ENCODE measurements around the gene CPVL.

The CPVL gene

GRCh38 chr7:28986765-28987110, 159.6 kb downstream of the CPVL start:
- DNase-seq (ENCODE audit: low read depth), result no peak
- H3K4me3 ChIP-seq (ENCODE audit: low read depth, low read length), result no peak overlapping the region
- in situ Hi-C loops (cut with HindIII; ENCODE audit: low sequenced_read_pairs), result no loop called here
- TF ChIP-seq, protein P1, sequence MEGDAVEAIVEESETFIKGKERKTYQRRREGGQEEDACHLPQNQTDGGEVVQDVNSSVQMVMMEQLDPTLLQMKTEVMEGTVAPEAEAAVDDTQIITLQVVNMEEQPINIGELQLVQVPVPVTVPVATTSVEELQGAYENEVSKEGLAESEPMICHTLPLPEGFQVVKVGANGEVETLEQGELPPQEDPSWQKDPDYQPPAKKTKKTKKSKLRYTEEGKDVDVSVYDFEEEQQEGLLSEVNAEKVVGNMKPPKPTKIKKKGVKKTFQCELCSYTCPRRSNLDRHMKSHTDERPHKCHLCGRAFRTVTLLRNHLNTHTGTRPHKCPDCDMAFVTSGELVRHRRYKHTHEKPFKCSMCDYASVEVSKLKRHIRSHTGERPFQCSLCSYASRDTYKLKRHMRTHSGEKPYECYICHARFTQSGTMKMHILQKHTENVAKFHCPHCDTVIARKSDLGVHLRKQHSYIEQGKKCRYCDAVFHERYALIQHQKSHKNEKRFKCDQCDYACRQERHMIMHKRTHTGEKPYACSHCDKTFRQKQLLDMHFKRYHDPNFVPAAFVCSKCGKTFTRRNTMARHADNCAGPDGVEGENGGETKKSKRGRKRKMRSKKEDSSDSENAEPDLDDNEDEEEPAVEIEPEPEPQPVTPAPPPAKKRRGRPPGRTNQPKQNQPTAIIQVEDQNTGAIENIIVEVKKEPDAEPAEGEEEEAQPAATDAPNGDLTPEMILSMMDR (IDR thresholded peaks at IDR 0.05; ENCODE audit: low read depth, low read length, missing control alignments), result no peak

GRCh38 chr7:28986028-28986764, 160.1 kb downstream of the CPVL start:
- TF ChIP-seq, protein P1 (IDR thresholded peaks at IDR 0.05; ENCODE audit: low read depth, low read length, missing control alignments), result no peak
- in situ Hi-C loops (cut with HindIII; ENCODE audit: low sequenced_read_pairs), result no loop called here
- H3K4me3 ChIP-seq (ENCODE audit: low read depth, low read length), result no peak overlapping the region
- DNase-seq (ENCODE audit: low read depth), result no peak

GRCh38 chr7:28984631-28985030, 161.7 kb downstream of the CPVL start:
- TF ChIP-seq, protein P1 (IDR thresholded peaks at IDR 0.05; ENCODE audit: low read depth, low read length, missing control alignments), result no peak
- DNase-seq (ENCODE audit: low read depth), result peak; percentile 89
- H3K4me3 ChIP-seq (ENCODE audit: low read depth, low read length), result no peak overlapping the region
- in situ Hi-C loops (cut with HindIII; ENCODE audit: low sequenced_read_pairs), result no loop called here

DNA sequence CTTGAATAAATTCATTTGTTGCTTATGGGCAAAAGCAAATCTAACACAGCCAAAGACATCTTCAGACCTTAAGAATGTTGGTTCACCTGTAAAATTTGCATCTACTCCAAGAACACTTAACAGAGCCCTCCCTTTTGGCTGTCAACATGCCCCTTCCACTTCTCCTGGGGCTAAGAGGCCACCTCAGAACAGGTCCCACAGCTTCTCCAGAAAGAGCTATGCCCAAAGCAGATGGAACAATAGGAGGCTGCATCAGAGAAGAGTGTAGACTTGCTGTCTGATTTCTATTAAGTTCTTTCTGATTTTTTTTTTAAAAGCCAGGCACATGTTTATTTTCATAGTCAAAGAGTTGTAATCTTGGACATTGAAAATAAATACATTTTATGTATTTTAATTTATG, 162.1 kb downstream of the CPVL start:
- no peak for DNase-seq (ENCODE audit: low read depth)
- TF ChIP-seq, protein P1 (IDR thresholded peaks at IDR 0.05; ENCODE audit: low read depth, low read length, missing control alignments), result no peak
- in situ Hi-C loops (cut with HindIII; ENCODE audit: low sequenced_read_pairs), result no loop called here
- no peak overlapping the region for H3K4me3 ChIP-seq (ENCODE audit: low read depth, low read length)

- TF ChIP-seq, protein P1 (IDR thresholded peaks at IDR 0.05; ENCODE audit: low read depth, low read length, missing control alignments), result no peak
- in situ Hi-C loops (cut with HindIII; ENCODE audit: low sequenced_read_pairs), result no loop called here
- no peak for DNase-seq (ENCODE audit: low read depth)
- H3K4me3 ChIP-seq (ENCODE audit: low read depth, low read length), result no peak overlapping the region
Measured at GRCh38 chr7:28983396-28984190, 162.7 kb downstream of the CPVL start.

GRCh38 chr7:28981161-28981465, 165.2 kb downstream of the CPVL start:
- H3K4me3 ChIP-seq (ENCODE audit: low read depth, low read length), result no peak overlapping the region
- TF ChIP-seq, protein P1 (IDR thresholded peaks at IDR 0.05; ENCODE audit: low read depth, low read length, missing control alignments), result no peak
- no peak for DNase-seq (ENCODE audit: low read depth)
- in situ Hi-C loops (cut with HindIII; ENCODE audit: low sequenced_read_pairs), result no loop called here

All from astrocyte of the cerebellum (primary cell).